Endothelial cell of umbilical vein (primary cell): ENCODE results near the gene AGRP.

Experiments used
- CTCF ChIP-seq, 2 donors: IDR thresholded peaks; 1 replicate in 1 of 2; 2 replicates in 1 of 2; pipeline ENCODE4 v1.5.1; 2011; ENCODE audit warnings: low read length in 2 of 2, mild to moderate bottlenecking in 2 of 2, moderate library complexity in 2 of 2, control low read depth in 1 of 2, inconsistent platforms in 1 of 2, low read depth in 1 of 2; ENCODE audit not compliant: insufficient read depth in 1 of 2; ENCODE audit errors: extremely low read depth in 1 of 2
- EZH2 ChIP-seq: IDR thresholded peaks from 2 replicates; pipeline ENCODE4 v1.6.1; 2012; ENCODE audit warnings: borderline replicate concordance, low read depth, mild to moderate bottlenecking, moderate library complexity, low read length, inconsistent platforms; ENCODE audit not compliant: severe bottlenecking
- MAX ChIP-seq: IDR thresholded peaks from 2 replicates; pipeline ENCODE4 v1.6.1; 2011; ENCODE audit not compliant: insufficient read depth, insufficient read length
- MYC ChIP-seq: IDR thresholded peaks from one replicate; pipeline ENCODE4 v1.6.1; 2011; ENCODE audit warnings: mild to moderate bottlenecking, low read depth, low read length
- POLR2A ChIP-seq: IDR thresholded peaks from 2 replicates; pipeline ENCODE4 v1.6.1; 2012; ENCODE audit warnings: low read depth, mild to moderate bottlenecking, control low read depth, low read length
- POLR2AphosphoS5 ChIP-seq: IDR thresholded peaks from 2 replicates; pipeline ENCODE4 v1.6.1; 2012; ENCODE audit warnings: low read depth, mild to moderate bottlenecking, control low read depth, low read length, moderate library complexity; ENCODE audit not compliant: insufficient read depth

GRCh38 chr16:67441271-67441753 lies 42.0 kb downstream of the AGRP start:
- TF ChIP-seq CTCF (IDR thresholded peaks at IDR 0.05; ENCODE audit: extremely low read depth in 1 of 2, insufficient read depth in 1 of 2, low read depth in 1 of 2, low read length in 2 of 2) = no peak
- no peak for TF ChIP-seq POLR2A
- TF ChIP-seq EZH2 = no peak
- TF ChIP-seq MAX = no peak
- TF ChIP-seq MYC = no peak
- no peak for TF ChIP-seq POLR2AphosphoS5
